GM23338 (cell line): ENCODE measurements around the gene MYO16. TPM values are rescaled to one million over a fixed set of nuclear protein-coding genes. Genes with fewer than 3 reads are reported as not detected.

Source experiments
- ATAC-seq: fragments of 200-7000 bp; cut with Tn5 transposase; 3 replicates; pipeline ENCODE4 v1.9.1; 2020
- DNase-seq: peaks from one replicate; pipeline ENCODE4 v3.0.0-alpha.2; 2015; ENCODE audit warnings: low spot score
- H2AFZ ChIP-seq: fragments of 200-600 bp; sonication (generic); 2 replicates; pipeline ENCODE4 v1.8.0; 2016; ENCODE audit warnings: antibody characterized with exemption, mild to moderate bottlenecking, moderate library complexity
- H3F3A ChIP-seq: fragments of 200-600 bp; sonication (generic); replicated peaks from 2 replicates; pipeline ENCODE4 v1.8.0; 2017; ENCODE audit warnings: antibody characterized with exemption, mixed run types, low read depth
- H3K27ac ChIP-seq: fragments of 200-600 bp; sonication (generic); 2 replicates; pipeline ENCODE4 v1.6.1; 2016; ENCODE audit warnings: low read depth
- H3K27me3 ChIP-seq: fragments of 200-600 bp; sonication (generic); 2 replicates; pipeline ENCODE4 v1.8.0; 2016; ENCODE audit warnings: mild to moderate bottlenecking, mixed run types, moderate library complexity; ENCODE audit not compliant: insufficient read depth
- H3K36me3 ChIP-seq: fragments of 200-600 bp; sonication (generic); 2 replicates; pipeline ENCODE4 v1.8.0; 2016; ENCODE audit warnings: mild to moderate bottlenecking; ENCODE audit not compliant: insufficient read depth
- H3K4me1 ChIP-seq: fragments of 200-600 bp; sonication (generic); 2 replicates; pipeline ENCODE4 v1.8.0; 2016; ENCODE audit warnings: mild to moderate bottlenecking, moderate library complexity; ENCODE audit not compliant: insufficient read depth
- H3K4me2 ChIP-seq: fragments of 200-600 bp; sonication (generic); 2 replicates; pipeline ENCODE4 v1.7.1; 2017; ENCODE audit warnings: mixed run types
- H3K4me3 ChIP-seq: fragments of 200-600 bp; sonication (generic); 2 replicates; pipeline ENCODE4 v1.6.1; 2016; ENCODE audit warnings: mixed run types
- H3K79me2 ChIP-seq: fragments of 200-600 bp; sonication (generic); replicated peaks from 2 replicates; pipeline ENCODE4 v1.8.0; 2017; ENCODE audit warnings: mild to moderate bottlenecking; ENCODE audit not compliant: insufficient read depth
- H3K9me2 ChIP-seq: fragments of 200-600 bp; sonication (generic); 2 replicates; pipeline ENCODE4 v1.8.0; 2017; ENCODE audit not compliant: insufficient read depth
- H4K20me1 ChIP-seq: fragments of 200-600 bp; sonication (generic); replicated peaks from 2 replicates; pipeline ENCODE4 v1.8.0; 2017; ENCODE audit warnings: mild to moderate bottlenecking; ENCODE audit not compliant: insufficient read depth
- H3K27ac Mint-ChIP-seq: 2 replicates; pipeline ENCODE4 v1.8.0; 2020; ENCODE audit warnings: inconsistent platforms, mild to moderate bottlenecking, moderate library complexity, mixed read lengths
- H3K27me3 Mint-ChIP-seq: 3 replicates; pipeline ENCODE4 v1.8.0; 2022; ENCODE audit warnings: low read depth, mild to moderate bottlenecking, moderate library complexity, mixed read lengths, inconsistent platforms; ENCODE audit not compliant: insufficient read depth, poor library complexity
- H3K36me3 Mint-ChIP-seq: 3 replicates; pipeline ENCODE4 v1.8.0; 2021; ENCODE audit warnings: low read depth, mild to moderate bottlenecking, inconsistent platforms, moderate library complexity, mixed read lengths
- H3K4me1 Mint-ChIP-seq: 3 replicates; pipeline ENCODE4 v1.8.0; 2020; ENCODE audit warnings: mild to moderate bottlenecking, inconsistent platforms, mixed read lengths
- H3K4me3 Mint-ChIP-seq: 3 replicates; pipeline ENCODE4 v1.8.0; 2021; ENCODE audit warnings: moderate library complexity, mild to moderate bottlenecking, inconsistent platforms, mixed read lengths
- H3K9me3 Mint-ChIP-seq: 3 replicates; pipeline ENCODE4 v1.8.0; 2020; ENCODE audit warnings: moderate library complexity, mild to moderate bottlenecking, inconsistent platforms, mixed read lengths
- CREB1 ChIP-seq: fragments of 250-450 bp; sonication (Bioruptor Pico); IDR thresholded peaks from 2 replicates; pipeline ENCODE4 v1.5.0; 2020; ENCODE audit warnings: low read depth, mild to moderate bottlenecking, moderate library complexity
- CTCF ChIP-seq, 2 experiments: fragments of 200-600 bp in 1 of 2; sonication (generic) in 1 of 2; conservative IDR thresholded peaks; 2 replicates each; pipeline versions ENCODE4 v1.5.1 to v1.6.1; 2016 to 2017; ENCODE audit warnings: antibody characterized with exemption in 2 of 2, low read depth in 2 of 2, mild to moderate bottlenecking in 2 of 2, moderate library complexity in 1 of 2
- ETS1 ChIP-seq: IDR thresholded peaks from 2 replicates; pipeline ENCODE4 v1.6.1; 2016; ENCODE audit warnings: antibody characterized with exemption
- EZH2 ChIP-seq: fragments of 200-600 bp; sonication (generic); IDR thresholded peaks from one replicate; pipeline ENCODE4 v1.8.0; 2017; ENCODE audit warnings: antibody characterized with exemption, mild to moderate bottlenecking, low read depth; ENCODE audit not compliant: unreplicated experiment
- EZH2phosphoT487 ChIP-seq: fragments of 200-600 bp; sonication (generic); IDR thresholded peaks from one replicate; pipeline ENCODE4 v1.8.1; 2018; ENCODE audit warnings: antibody characterized with exemption; ENCODE audit not compliant: unreplicated experiment
- JUNB ChIP-seq: IDR thresholded peaks from one replicate; pipeline ENCODE4 v1.6.1; 2016; ENCODE audit warnings: antibody characterized with exemption; ENCODE audit not compliant: unreplicated experiment
- NANOG ChIP-seq: IDR thresholded peaks from 2 replicates; pipeline ENCODE4 v1.6.1; 2016; ENCODE audit warnings: antibody characterized with exemption, borderline replicate concordance
- POLR2AphosphoS5 ChIP-seq: IDR thresholded peaks from 2 replicates; pipeline ENCODE4 v1.6.1; 2016; ENCODE audit warnings: antibody characterized with exemption, low read depth
- REST ChIP-seq: IDR thresholded peaks from one replicate; pipeline ENCODE4 v1.6.1; 2018; ENCODE audit warnings: antibody characterized with exemption; ENCODE audit not compliant: unreplicated experiment
- STAT1 ChIP-seq: IDR thresholded peaks from one replicate; pipeline ENCODE4 v1.6.1; 2016; ENCODE audit warnings: antibody characterized with exemption; ENCODE audit not compliant: unreplicated experiment
- ZNF114 ChIP-seq: fragments of 250-450 bp; sonication (Bioruptor Pico); IDR thresholded peaks from 2 replicates; pipeline ENCODE4 v1.5.0; 2020; ENCODE audit warnings: mild to moderate bottlenecking, moderate library complexity
- ZNF331 ChIP-seq: fragments of 250-450 bp; sonication (Bioruptor Pico); IDR thresholded peaks from 2 replicates; pipeline ENCODE4 v1.5.0; 2020; ENCODE audit warnings: low read depth, mild to moderate bottlenecking, moderate library complexity
- ZNF462 ChIP-seq: fragments of 250-450 bp; sonication (Bioruptor Pico); IDR thresholded peaks from 2 replicates; pipeline ENCODE4 v1.5.0; 2020; ENCODE audit warnings: mild to moderate bottlenecking, moderate library complexity
- polyA plus RNA-seq: library from polyadenylated mRNA; unstranded; fragments of >200 nt; fragmentation: Nextera tagmentation; extraction: Ambion mirVana; gene quantifications from 2 replicates; pipeline ENCODE4 v1.2.1, GENCODE V29; 2016
- total RNA-seq: library from RNA; depleted of rRNA; stranded (reverse); fragments of >200 nt; shearing (Covaris generic); gene quantifications from 2 replicates; pipeline ENCODE4 v1.2.3, GENCODE V29; 2014

MYO16 gene
- total and polyA plus RNA-seq, 2 experiments from 2014 or later = 0.10 to 0.13 TPM

- H3K27ac Mint-ChIP-seq = no peak overlapping the region
- Histone ChIP-seq H3K4me2 (no peak overlapping the region), H3K27me3 (no peaks in the 10 kb centered on the region), H3K27ac (no peak overlapping the region), H3F3A (no peaks in the 10 kb centered on the region), H3K4me1 (no peaks in the 10 kb centered on the region), H3K36me3 (no peaks in the 10 kb centered on the region), H3K9me2 (peaks cover 5% of the 10 kb centered on the region), H4K20me1 (no peaks in the 10 kb centered on the region), H3K79me2 (no peaks in the 10 kb centered on the region), H2AFZ (no peak overlapping the region), H3K4me3 (no peak overlapping the region)
- DNase-seq (no peak), ATAC-seq (no peak)
- H3K27me3 Mint-ChIP-seq = no peaks in the 10 kb centered on the region
- peaks cover 4% of the 10 kb centered on the region; the same call in 2 of the 3 replicates for H3K4me1 Mint-ChIP-seq
- H3K4me3 Mint-ChIP-seq = no peak overlapping the region
- no peaks in the 10 kb centered on the region for H3K9me3 Mint-ChIP-seq
- no peaks in the 10 kb centered on the region for H3K36me3 Mint-ChIP-seq
- TF ChIP-seq STAT1 (no peak), CTCF (conservative IDR thresholded peaks at IDR 0.05; ENCODE audit: low read depth in 2 of 2) (no peak), POLR2AphosphoS5 (no peak), REST (no peak), EZH2 (no peak), JUNB (no peak), NANOG (no peak), ZNF114 (no peak), CREB1 (CRISPR knock-in tag) (no peak), ZNF331 (CRISPR knock-in tag) (no peak), ETS1 (no peak), ZNF462 (CRISPR knock-in tag) (no peak), EZH2phosphoT487 (no peak)
Measured at GRCh38 chr13:108632649-108633167, 3.3 kb downstream of the MYO16 start.
